ENCODE data around the gene CDC42EP1.
"Not testable (repeated sequence)": the region's sequence is repeated elsewhere in the genome, so short reads cannot be mapped to it uniquely, and the experiment has no call there.

CDC42EP1 gene

DNA sequence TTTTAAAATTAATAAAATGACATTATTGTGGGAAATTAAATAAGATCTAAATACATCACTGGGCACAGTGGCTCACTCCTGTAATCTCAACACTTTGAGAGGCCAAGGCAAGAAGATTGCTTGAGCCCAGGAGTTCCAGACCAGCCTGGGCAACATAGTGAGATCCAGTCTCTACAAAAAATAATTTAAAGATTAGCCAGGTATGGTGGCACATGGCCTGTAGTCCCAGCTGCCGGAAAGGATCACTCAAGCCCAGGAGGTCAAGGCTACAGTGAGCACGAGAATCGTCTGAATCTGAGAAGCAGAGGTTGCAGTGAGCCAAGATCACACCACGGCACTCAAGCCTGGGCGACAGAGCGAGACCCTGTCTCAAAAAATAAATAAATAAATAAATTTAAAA, 25.1 kb upstream of the CDC42EP1 start:
- DNase-seq: no peak

GRCh38 chr22:37538590-37539357, 21.5 kb upstream of the CDC42EP1 start:
- peak; percentile 94 to 95 for DNase-seq

DNA sequence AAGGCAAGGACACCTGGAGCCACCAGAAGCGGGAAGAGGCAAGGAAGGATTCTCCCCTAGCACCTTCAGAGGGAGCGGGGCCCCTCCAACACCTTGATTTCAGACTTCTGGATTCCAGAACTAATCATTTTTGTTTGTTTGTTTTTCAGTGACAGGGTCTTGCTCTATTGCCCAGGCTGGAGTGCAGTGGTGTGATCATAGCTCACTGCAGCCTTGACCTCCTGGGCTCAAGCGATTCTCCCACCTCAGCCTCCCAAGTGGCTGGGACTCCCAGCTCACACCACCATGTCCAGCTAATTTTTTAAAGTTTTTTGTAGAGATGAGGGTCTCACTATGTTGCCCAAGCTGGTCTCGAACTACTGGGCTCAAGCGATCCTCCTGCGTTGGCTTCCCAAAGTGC, 20.5 kb upstream of the CDC42EP1 start:
- DNase-seq: not testable (repeated sequence)

GRCh38 chr22:37542416-37542815, 17.9 kb upstream of the CDC42EP1 start:
- not testable (repeated sequence) for DNase-seq

DNA sequence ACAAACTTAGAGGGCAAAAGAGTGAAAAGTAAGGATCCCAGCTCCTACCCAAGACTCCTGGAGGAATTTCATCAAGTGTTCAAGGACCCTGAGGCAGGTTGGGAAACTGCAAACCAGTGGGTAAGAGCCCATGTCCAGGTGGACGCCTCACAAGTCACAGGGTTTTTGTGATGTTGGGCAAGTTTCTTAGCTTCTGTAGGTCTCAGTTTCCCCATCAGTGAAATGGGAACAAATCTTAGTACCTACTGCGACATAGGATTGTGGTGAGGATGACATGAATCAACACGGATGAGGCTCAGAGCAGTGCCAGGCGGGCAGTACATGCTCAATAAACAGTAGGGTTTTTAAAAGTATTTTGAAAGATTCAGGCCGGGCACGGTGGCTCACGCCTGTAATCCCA, 17.3 kb upstream of the CDC42EP1 start:
- no peak for DNase-seq

DNA sequence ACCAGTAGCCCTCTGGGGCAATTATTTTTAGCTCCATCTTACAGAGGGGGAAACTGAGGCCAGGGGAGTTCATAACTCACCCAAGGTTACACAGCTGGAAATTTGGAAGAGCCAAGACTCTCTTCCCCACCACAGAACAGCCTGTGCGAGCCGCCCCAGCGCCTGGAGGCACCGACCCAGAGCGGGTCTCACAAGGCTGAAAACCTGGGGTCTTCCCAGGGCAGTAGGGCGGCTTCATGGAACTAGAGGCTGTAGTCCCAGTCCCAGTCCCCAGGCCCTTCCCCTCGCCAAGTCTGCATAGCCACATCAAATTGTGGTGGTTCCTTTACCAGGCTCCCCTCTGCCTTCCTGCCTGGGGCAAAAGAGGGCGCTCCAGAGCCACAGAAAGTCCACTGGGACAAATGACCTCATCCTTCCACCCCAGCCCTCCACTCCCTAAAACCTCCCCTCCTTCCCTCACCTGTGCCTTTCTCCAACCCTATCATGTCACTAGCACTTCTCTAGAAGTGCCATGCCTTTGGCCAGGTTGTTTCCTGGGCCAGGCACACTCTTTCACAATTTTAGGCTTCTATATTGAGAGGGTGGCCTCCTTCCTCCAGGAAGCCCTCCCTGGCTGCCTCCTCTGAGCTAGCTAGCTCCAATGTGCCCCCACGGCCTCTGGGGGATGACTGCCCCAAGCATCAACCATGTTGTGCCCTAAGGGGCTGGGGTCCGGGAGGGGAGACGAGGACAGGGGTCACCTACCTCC, 15.2 kb upstream of the CDC42EP1 start:
- DNase-seq: peak; percentile 53 to 69

GRCh38 chr22:37545703-37546436, 14.4 kb upstream of the CDC42EP1 start:
- no peak for DNase-seq

- DNase-seq: no peak
Observed at GRCh38 chr22:37546437-37547250, 13.6 kb upstream of the CDC42EP1 start.

- DNase-seq: no peak
Observed at GRCh38 chr22:37547251-37547741, 13.0 kb upstream of the CDC42EP1 start.

DNA sequence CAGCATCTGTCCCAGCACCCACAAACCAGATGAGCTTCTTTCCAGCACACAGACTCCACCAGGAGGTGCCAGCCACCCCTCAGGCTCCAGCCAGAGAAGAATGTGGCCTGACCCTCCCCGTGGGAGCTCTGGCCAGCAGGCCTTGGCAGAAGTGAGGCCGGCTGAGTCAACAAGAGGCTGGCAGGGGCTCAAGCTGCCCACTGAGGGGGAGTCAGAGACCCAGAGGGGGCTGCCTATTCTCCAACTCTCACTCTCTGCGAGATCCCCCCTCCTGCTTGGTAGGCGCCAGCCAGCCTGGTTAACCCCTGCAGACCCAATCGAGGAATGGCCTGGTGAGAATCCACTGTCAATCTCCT, 10.6 kb upstream of the CDC42EP1 start:
- no peak for DNase-seq

- DNase-seq: not testable (repeated sequence)
Observed at GRCh38 chr22:37550921-37551320, 9.4 kb upstream of the CDC42EP1 start.

GRCh38 chr22:37551981-37552380, 8.3 kb upstream of the CDC42EP1 start:
- DNase-seq: no peak

- no peak for DNase-seq
Observed at GRCh38 chr22:37552524-37553163, 7.6 kb upstream of the CDC42EP1 start.

DNA sequence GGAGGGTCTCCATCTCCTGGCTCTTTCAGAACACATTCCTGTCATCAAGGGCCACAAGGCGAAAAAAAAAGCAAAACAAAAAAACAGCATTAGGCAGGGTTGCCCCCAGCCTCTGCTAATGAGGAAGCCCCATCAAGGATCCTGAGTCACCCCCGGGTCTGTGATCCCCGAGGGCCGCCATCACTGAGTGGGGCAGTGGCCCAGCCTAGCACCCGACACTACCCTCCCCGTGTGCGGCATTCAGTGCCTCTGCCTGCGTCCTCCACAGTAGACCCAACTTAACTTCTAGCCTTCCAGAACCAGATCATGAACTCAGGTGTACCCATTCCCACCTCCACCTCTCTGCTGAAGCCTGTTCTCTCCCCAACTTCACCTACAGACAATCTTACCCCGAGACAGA, 6.6 kb upstream of the CDC42EP1 start:
- no peak for DNase-seq

DNA sequence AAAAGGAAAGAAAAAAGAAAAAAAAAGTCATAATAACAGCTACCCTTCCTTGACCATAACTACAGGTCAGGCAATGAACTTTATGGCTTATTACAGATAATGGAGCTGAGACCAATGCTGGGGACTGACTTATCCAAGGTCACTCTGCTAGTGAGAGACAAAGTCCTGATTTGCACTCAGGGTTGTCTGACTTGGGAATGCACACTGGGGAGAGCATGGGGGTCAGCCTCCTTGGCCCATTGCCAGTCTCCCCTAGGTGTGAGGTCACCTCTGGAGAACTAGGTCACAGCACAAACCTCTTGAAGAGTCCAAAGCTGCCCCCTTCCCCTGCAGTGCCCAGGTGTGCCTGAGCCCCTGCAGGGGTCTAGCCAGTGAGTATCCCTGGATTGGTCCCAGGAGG, 5.3 kb upstream of the CDC42EP1 start:
- DNase-seq: no peak

DNA sequence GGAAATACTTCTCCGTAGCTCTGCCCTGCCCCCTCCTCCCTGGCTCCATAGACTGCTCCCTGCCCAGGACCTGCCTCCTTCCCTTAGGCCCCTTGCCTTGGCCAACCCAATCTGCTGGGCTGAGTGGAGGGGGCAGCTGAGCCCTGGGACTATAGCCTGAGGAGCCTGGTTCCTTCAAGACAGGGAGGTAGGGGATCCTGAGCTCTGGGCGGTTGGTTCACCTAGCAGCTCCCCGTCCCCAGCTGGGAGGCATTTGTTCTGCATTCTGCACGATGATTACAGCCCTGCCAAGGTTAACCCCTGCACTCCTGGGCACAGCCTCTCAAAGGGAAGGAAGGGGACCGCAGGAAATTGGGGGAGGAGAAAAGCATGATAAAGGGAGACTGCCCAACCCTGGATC, 3.6 kb upstream of the CDC42EP1 start:
- no peak for DNase-seq

DNA sequence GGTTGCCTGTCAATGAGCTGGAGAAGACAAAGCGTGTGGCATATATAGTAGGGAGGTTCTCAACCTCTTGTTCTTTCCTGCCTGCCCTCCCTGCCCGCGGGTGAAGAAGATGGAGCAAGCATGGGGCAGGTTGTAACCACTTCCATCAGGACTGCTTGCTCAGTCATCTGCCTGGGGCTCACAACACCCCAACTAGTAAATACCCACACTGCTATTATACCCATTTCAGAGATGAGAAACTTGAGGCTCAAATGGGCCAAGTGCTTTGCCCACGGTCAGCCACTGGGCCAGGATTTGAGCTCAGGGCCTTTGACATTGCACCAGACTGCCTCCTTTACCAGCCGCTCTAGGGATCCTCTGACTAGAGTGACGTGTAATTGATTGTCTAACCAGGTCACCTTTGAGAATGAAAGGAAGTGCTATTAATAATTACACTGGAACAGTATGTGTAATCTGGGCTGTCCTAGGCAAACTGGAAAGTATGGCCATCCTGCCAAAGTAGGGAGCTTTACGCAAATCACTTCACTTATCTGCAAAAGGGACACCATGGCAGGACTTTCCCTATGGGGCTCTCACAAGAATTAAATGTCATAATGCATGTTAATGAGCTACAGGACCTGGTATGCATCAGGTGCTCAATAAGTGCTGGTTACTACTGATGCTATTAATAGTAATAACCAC, 2.8 kb upstream of the CDC42EP1 start:
- no peak for DNase-seq

- no peak for DNase-seq
Observed at GRCh38 chr22:37558815-37559214, 1.5 kb upstream of the CDC42EP1 start.

DNA sequence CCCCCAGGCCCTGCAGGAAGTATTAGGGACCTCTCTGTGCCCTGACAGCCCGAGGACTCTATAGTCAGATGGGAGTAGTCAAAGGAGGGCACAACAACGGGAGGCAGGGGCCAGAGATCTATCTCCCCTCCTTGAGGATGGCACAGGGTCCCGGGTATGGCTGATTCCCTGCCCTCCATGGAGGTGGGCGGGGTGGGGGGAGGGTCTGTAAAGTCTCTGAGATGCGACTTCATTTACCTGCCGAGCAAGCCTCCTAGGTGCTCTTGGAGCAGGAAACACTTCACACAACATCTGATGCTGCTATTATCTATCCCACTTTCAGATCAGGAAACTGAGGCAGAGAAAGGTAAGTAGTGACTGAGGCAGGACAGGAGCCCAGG, 769 bp upstream of the CDC42EP1 start:
- no peak for DNase-seq

- no peak for DNase-seq
Observed at GRCh38 chr22:37560608-37561211, 430 bp downstream of the CDC42EP1 start.

All from Kasumi-1 (cell line).